SW 1271 (cell line): ENCODE results near the gene PLCB1.
A peak's percentile ranks its signal among the peaks of the same experiment; 100 is the strongest.

ENCODE experiments used
- DNase-seq, 2 experiments: peaks; one replicate each; lab custom pipeline; 2025; lab: John Stamatoyannopoulos, UW

The PLCB1 gene

GRCh38 chr20:8895472-8895871 is 763.4 kb downstream of the PLCB1 start:
- DNase-seq: no peak

GRCh38 chr20:8898823-8899222 is 766.8 kb downstream of the PLCB1 start:
- no peak for DNase-seq

DNA sequence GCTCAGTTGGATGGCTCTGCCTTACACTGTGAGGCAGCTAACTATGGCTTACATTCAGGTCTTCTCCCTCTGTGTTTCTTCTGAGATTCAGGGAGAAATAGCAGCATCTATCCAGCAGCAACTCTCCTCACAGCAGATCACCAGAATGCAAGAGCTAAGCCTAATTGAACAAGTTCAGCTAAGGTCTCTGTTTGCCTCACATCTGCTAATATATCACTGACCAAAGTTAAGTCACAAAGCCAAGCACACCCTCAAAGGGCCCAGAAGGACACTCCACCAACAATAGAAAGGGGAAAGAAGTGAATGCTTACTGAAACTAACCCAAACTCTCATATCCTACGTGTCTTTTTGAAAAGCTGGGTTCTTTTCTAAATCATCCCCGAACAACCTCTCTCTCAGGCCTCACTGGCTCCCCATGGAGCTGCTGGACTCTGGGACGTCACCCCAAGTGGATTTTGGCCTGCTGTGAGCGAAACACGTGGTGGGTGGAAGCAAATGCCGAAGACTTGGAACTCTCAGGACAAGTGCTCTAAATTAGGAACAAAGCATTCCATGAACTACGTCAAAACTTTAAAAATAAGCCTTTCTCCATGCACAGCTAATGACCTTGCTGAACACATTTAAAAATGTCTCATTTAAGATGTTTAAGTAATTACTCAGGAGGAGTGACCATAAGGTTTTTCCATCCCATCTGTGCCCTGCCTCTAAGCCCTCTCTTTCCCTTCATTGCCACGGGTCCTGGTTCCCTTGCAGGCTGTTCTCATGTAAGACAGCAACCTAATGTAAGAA is 769.4 kb downstream of the PLCB1 start:
- no peak for DNase-seq

DNA sequence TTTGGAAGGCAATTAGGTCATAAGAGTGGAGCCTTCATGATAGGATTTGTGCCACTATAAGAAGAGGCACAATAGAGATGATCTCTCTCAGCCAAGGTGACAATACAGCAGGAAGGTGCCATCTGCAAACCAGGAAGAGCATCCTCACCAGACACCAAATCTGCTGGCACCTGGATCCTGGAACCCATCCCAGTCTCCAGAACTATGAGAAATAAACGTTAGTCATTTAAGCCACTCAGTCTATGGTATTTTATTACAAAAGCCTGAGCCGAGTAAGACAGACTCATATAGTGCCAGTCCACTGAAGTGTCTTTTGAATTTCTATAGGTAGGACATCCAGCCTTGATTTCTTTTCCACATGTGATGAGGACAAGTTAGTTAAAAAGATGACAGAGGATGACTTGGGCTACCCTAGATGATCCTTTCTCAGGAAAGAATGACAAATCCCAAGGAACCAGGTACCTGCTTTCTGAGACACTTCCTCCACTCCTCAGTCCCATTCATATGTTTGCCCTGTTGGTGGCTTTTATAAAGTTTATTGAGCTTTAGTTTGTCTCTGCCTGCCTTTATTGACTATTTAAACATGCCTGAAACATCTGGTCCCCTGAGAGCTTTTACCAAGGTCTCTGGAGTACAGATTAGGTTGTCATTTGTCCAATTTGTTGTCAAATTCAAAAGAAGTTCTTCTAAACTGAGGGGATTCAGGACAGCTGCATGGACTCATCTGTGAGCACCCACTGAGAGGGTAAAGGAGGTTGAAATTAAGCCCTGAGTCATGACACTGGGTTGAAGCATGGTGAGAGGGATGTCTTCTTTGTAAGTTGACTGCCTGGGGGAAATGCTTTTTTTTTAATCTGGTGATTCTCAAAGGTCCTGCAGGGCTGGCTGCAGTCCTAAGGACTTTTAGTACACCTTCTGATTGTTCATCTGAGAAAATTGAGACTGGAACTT is 771.9 kb downstream of the PLCB1 start:
- no peak for DNase-seq

GRCh38 chr20:8909596-8909995 is 777.5 kb downstream of the PLCB1 start:
- DNase-seq: no peak

GRCh38 chr20:8912096-8912495 is 780.0 kb downstream of the PLCB1 start:
- no peak for DNase-seq

DNA sequence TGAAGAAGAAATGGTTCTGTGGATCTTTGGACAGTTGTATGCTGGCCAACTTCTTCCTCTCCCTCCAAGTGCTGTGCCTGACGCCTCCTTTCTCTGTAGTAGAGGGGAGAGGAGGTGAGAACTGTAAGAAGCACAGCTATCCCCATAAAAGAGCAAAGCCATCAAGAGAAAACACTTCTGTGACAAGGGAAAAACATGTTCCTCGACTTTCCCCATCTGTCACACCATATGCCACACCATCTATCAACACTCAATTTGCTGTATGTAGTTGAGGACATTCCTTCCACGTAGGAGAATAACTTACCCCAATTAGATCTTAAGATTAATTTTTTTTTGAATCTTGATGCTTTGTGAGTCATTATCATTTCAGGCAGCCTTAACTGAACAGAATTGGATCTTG is 780.7 kb downstream of the PLCB1 start:
- no peak for DNase-seq

- DNase-seq: no peak
These were observed 781.4 kb downstream of the PLCB1 start for GRCh38 chr20:8913456-8913855.

- DNase-seq: no peak
These were observed 782.4 kb downstream of the PLCB1 start for GRCh38 chr20:8914421-8914820.

GRCh38 chr20:8917084-8917483 is 785.0 kb downstream of the PLCB1 start:
- DNase-seq: no peak

- DNase-seq: no peak
These were observed 786.1 kb downstream of the PLCB1 start for GRCh38 chr20:8918145-8918544.

DNA sequence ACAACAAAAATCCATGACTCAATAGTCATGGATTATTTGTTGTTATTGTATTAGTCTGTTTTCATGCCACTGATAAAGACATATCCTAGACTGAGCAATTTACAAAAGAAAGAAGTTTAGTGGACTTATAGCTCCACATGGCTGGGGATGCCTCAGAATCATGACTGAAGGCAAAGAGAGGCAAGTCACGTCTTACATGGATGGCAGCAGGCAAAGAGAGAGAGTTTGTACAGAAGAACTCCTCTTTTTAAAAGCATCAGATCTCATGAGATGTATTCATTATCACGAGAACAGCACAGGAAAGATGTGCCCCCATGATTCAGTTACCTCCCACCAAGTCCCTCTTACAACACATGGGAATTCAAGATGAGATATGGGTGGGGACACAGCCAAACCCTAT is 792.5 kb downstream of the PLCB1 start:
- DNase-seq: no peak

DNA sequence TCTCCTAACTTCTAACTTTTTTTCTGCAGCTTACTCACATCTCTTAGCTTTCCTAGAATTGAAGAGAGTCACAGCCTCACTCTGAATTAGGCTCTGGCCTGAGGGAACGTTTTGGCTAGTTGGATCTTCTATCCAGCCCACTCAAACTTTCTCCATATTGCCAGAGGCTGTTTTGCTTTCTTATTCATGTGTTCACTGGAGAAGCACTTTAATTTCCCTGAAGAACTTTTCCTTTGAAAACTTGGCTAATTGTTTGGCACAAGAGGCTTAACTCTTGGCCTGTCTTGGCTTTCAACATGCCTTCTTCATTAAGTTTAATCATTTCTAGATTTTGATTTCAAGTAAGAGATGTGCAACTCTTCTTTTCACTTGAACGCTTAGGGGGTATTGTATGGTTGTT is 798.7 kb downstream of the PLCB1 start:
- no peak for DNase-seq

- peak in 1 of 2 experiments; percentile 8 for DNase-seq
These were observed 800.4 kb downstream of the PLCB1 start for GRCh38 chr20:8932192-8933165.

GRCh38 chr20:8933381-8933807 is 801.3 kb downstream of the PLCB1 start:
- DNase-seq: no peak

DNA sequence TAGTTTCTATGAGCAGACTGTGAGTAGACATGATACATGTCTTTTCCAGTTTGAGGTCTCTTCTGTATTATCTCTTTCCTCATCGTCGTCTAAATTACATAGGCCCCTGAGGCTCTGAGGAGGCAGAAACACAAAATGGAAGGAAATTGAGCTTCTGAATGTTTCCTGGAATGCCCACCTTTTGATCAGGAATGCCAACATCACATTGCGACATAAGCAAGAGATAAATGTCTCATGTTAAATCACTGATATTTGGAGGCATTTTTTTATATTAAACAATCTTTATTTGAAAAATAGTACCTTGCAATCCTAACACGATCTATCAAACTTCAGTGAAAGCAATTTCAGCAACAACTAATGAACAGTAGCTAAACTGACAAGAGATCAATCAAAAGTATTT is 802.3 kb downstream of the PLCB1 start:
- DNase-seq: no peak
